ENCODE results near the gene CMPK2. TPM values are rescaled to one million over a fixed set of nuclear protein-coding genes. Genes with fewer than 3 reads are reported as not detected.
"Not testable (repeated sequence)": the region's sequence is repeated elsewhere in the genome, so short reads cannot be mapped to it uniquely, and the experiment has no call there.

CMPK2 gene
- total and polyA plus RNA-seq, 4 donors = 2.9 to 41.7 (median 4.2) TPM

- TF ChIP-seq ZBTB33 (IDR thresholded peaks at IDR 0.05) (no peak), FOXA2 (IDR thresholded peaks at IDR 0.05) (no peak)
Observed at GRCh38 chr2:6860296-6860695, 5.4 kb downstream of the CMPK2 start (continued).

- not testable (repeated sequence) for H3K4me1 ChIP-seq (ENCODE audit: control insufficient read depth in 4 of 4, insufficient read depth in 4 of 4, low read length in 3 of 4); DNase-seq (ENCODE audit: low spot score); H3K27me3 ChIP-seq (ENCODE audit: control insufficient read depth in 4 of 4, insufficient read depth in 4 of 4, low read length in 3 of 4); H3K9ac ChIP-seq (ENCODE audit: low read depth in 1 of 2, low read length in 2 of 2); H3K4me3 ChIP-seq (ENCODE audit: low read depth in 1 of 3, low read length in 3 of 3); H3K27ac ChIP-seq (ENCODE audit: low read depth in 1 of 2, low read length in 2 of 2); H3K9me3 ChIP-seq (ENCODE audit: control insufficient read depth in 4 of 4, low read length in 3 of 4)
- over 99% methylated on average over 4 of the region's 4 CpGs for WGBS
- H3K36me3 ChIP-seq (ENCODE audit: control insufficient read depth in 4 of 4, insufficient read depth in 3 of 4, low read depth in 1 of 4, low read length in 3 of 4) = peaks cover 3 to 13% (median 10%) of the 10 kb centered on the region in 4 donors
Observed at GRCh38 chr2:6858466-6859027, 7.2 kb downstream of the CMPK2 start.

- Histone ChIP-seq H3K27me3 (ENCODE audit: control insufficient read depth in 4 of 4, insufficient read depth in 4 of 4, low read length in 3 of 4) (no peaks in the 10 kb centered on the region), H3K36me3 (ENCODE audit: control insufficient read depth in 4 of 4, insufficient read depth in 3 of 4, low read depth in 1 of 4, low read length in 3 of 4) (peaks cover 2 to 17% (median 14%) of the 10 kb centered on the region in 4 donors), H3K4me3 (ENCODE audit: low read depth in 1 of 3, low read length in 3 of 3) (no peak overlapping the region), H3K27ac (ENCODE audit: low read depth in 1 of 2, low read length in 2 of 2) (no peak overlapping the region), H3K9me3 (ENCODE audit: control insufficient read depth in 4 of 4, low read length in 3 of 4) (peaks cover 0 to 6% (median 5%) of the 10 kb centered on the region in 4 donors), H3K9ac (ENCODE audit: low read depth in 1 of 2, low read length in 2 of 2) (no peak overlapping the region), H3K4me1 (ENCODE audit: control insufficient read depth in 4 of 4, insufficient read depth in 4 of 4, low read length in 3 of 4) (no peaks in the 10 kb centered on the region)
- TF ChIP-seq RXRA (IDR thresholded peaks at IDR 0.05) (no peak), GABPA (IDR thresholded peaks at IDR 0.05 in 1 of 2, conservative IDR thresholded peaks at IDR 0.05 in 1 of 2) (no peak), TAF1 (conservative IDR thresholded peaks at IDR 0.05) (no peak), REST (IDR thresholded peaks at IDR 0.05) (no peak), RAD21 (IDR thresholded peaks at IDR 0.05) (no peak), HNF4A (conservative IDR thresholded peaks at IDR 0.05) (no peak), FOXA2 (IDR thresholded peaks at IDR 0.05) (no peak), YY1 (IDR thresholded peaks at IDR 0.05) (no peak), ZBTB33 (IDR thresholded peaks at IDR 0.05) (no peak), JUND (IDR thresholded peaks at IDR 0.05) (no peak)
- WGBS = 71% methylated on average over 1 of the region's 1 CpG
- DNase-seq (ENCODE audit: low spot score) = no peak
Observed at GRCh38 chr2:6856548-6856920, 9.2 kb downstream of the CMPK2 start.

Measured in liver (tissue), 9 donors.